Stomach (tissue), 4 donors: Measurements from ENCODE around the gene PDE4B.

Source experiments
- CTCF ChIP-seq, 7 experiments: fragments of 450-650 bp in 4 of 7; fragments of 200-600 bp in 3 of 7; sonication (generic) in 3 of 7; IDR thresholded peaks; one replicate each; pipeline ENCODE4 v1.5.1; 2016 to 2019; ENCODE audit warnings: antibody characterized with exemption in 7 of 7, control low read depth in 2 of 7, mild to moderate bottlenecking in 1 of 7
- POLR2A ChIP-seq, 4 donors: fragments of 450-650 bp; IDR thresholded peaks; one replicate each; pipeline ENCODE4 v1.6.1; 2016; ENCODE audit warnings: antibody characterized with exemption in 4 of 4, control low read depth in 2 of 4, mild to moderate bottlenecking in 1 of 4, moderate library complexity in 1 of 4

- TF ChIP-seq POLR2A (IDR thresholded peaks at IDR 0.05) (no peak), CTCF (IDR thresholded peaks at IDR 0.05) (no peak)
Observed at GRCh38 chr1:65948609-65949229, 156.0 kb downstream of the PDE4B start.
